ENCODE measurements around the gene FBXO47.
A peak's percentile ranks its signal among the peaks of the same experiment; 100 is the strongest.

The FBXO47 gene

GRCh38 chr17:38906460-38907228 lies 60.6 kb downstream of the FBXO47 start:
- DNase-seq (ENCODE audit: insufficient read length, low spot score) (no peak), FAIRE-seq (no peak)
- TF ChIP-seq TAF1 (IDR thresholded peaks at IDR 0.05; ENCODE audit: low read depth, low read length) (no peak), SPI1 (IDR thresholded peaks at IDR 0.05; ENCODE audit: low read depth, low read length) (no peak), PAX5 (IDR thresholded peaks at IDR 0.05; ENCODE audit: insufficient read depth, low read length, severe bottlenecking) (no peak), POLR2A (IDR thresholded peaks at IDR 0.05; ENCODE audit: low read depth, low read length) (no peak), POU2F2 (IDR thresholded peaks at IDR 0.05; ENCODE audit: low read depth, low read length) (no peak), POLR2AphosphoS5 (IDR thresholded peaks at IDR 0.05; ENCODE audit: low read depth, low read length) (no peak)

GRCh38 chr17:38905375-38905774 lies 61.8 kb downstream of the FBXO47 start:
- DNase-seq (ENCODE audit: insufficient read length, low spot score) (no peak), FAIRE-seq (no peak)
- TF ChIP-seq POU2F2 (IDR thresholded peaks at IDR 0.05; ENCODE audit: low read depth, low read length) = no peak
- TF ChIP-seq SPI1 (IDR thresholded peaks at IDR 0.05; ENCODE audit: low read depth, low read length) = no peak
- TF ChIP-seq POLR2A (IDR thresholded peaks at IDR 0.05; ENCODE audit: low read depth, low read length) = no peak

- DNase-seq (ENCODE audit: insufficient read length, low spot score) = no peak
- FAIRE-seq = no peak
- no peak for TF ChIP-seq TAF1 (IDR thresholded peaks at IDR 0.05; ENCODE audit: low read depth, low read length)
- TF ChIP-seq POLR2AphosphoS5 (IDR thresholded peaks at IDR 0.05; ENCODE audit: low read depth, low read length) = no peak
- no peak for TF ChIP-seq POU2F2 (IDR thresholded peaks at IDR 0.05; ENCODE audit: low read depth, low read length)
- no peak for TF ChIP-seq SPI1 (IDR thresholded peaks at IDR 0.05; ENCODE audit: low read depth, low read length)
- TF ChIP-seq POLR2A (IDR thresholded peaks at IDR 0.05; ENCODE audit: low read depth, low read length) = no peak
- no peak for TF ChIP-seq PAX5 (IDR thresholded peaks at IDR 0.05; ENCODE audit: insufficient read depth, low read length, severe bottlenecking)
Measured at GRCh38 chr17:38904892-38905291, 62.3 kb downstream of the FBXO47 start.

GRCh38 chr17:38903404-38903803 lies 63.8 kb downstream of the FBXO47 start:
- TF ChIP-seq PAX5 (IDR thresholded peaks at IDR 0.05; ENCODE audit: insufficient read depth, low read length, severe bottlenecking) (no peak), TAF1 (IDR thresholded peaks at IDR 0.05; ENCODE audit: low read depth, low read length) (no peak), SPI1 (IDR thresholded peaks at IDR 0.05; ENCODE audit: low read depth, low read length) (no peak), POU2F2 (IDR thresholded peaks at IDR 0.05; ENCODE audit: low read depth, low read length) (no peak), POLR2AphosphoS5 (IDR thresholded peaks at IDR 0.05; ENCODE audit: low read depth, low read length) (no peak), POLR2A (IDR thresholded peaks at IDR 0.05; ENCODE audit: low read depth, low read length) (no peak)
- DNase-seq (ENCODE audit: insufficient read length, low spot score) (no peak), FAIRE-seq (no peak)

GRCh38 chr17:38900978-38901656 lies 66.1 kb downstream of the FBXO47 start:
- TF ChIP-seq POU2F2 (IDR thresholded peaks at IDR 0.05; ENCODE audit: low read depth, low read length) = no peak
- TF ChIP-seq SPI1 (IDR thresholded peaks at IDR 0.05; ENCODE audit: low read depth, low read length) = no peak
- no peak for TF ChIP-seq PAX5 (IDR thresholded peaks at IDR 0.05; ENCODE audit: insufficient read depth, low read length, severe bottlenecking)
- no peak for TF ChIP-seq POLR2A (IDR thresholded peaks at IDR 0.05; ENCODE audit: low read depth, low read length)
- no peak for DNase-seq (ENCODE audit: insufficient read length, low spot score)
- no peak for FAIRE-seq

GRCh38 chr17:38899421-38899820 lies 67.8 kb downstream of the FBXO47 start:
- no peak for DNase-seq (ENCODE audit: insufficient read length, low spot score)
- FAIRE-seq = no peak
- TF ChIP-seq PAX5 (IDR thresholded peaks at IDR 0.05; ENCODE audit: insufficient read depth, low read length, severe bottlenecking) = no peak
- TF ChIP-seq POU2F2 (IDR thresholded peaks at IDR 0.05; ENCODE audit: low read depth, low read length) = no peak
- no peak for TF ChIP-seq TAF1 (IDR thresholded peaks at IDR 0.05; ENCODE audit: low read depth, low read length)
- no peak for TF ChIP-seq SPI1 (IDR thresholded peaks at IDR 0.05; ENCODE audit: low read depth, low read length)
- no peak for TF ChIP-seq POLR2A (IDR thresholded peaks at IDR 0.05; ENCODE audit: low read depth, low read length)
- TF ChIP-seq POLR2AphosphoS5 (IDR thresholded peaks at IDR 0.05; ENCODE audit: low read depth, low read length) = no peak

GRCh38 chr17:38898812-38899348 lies 68.3 kb downstream of the FBXO47 start:
- FAIRE-seq = peak; percentile 99
- TF ChIP-seq POLR2A (IDR thresholded peaks at IDR 0.05; ENCODE audit: low read depth, low read length) (peak; percentile 61), SPI1 (IDR thresholded peaks at IDR 0.05; ENCODE audit: low read depth, low read length) (peak; percentile 54), PAX5 (IDR thresholded peaks at IDR 0.05; ENCODE audit: insufficient read depth, low read length, severe bottlenecking) (no peak), TAF1 (IDR thresholded peaks at IDR 0.05; ENCODE audit: low read depth, low read length) (peak; percentile 22; the same call in 1 of the 2 replicates), POLR2AphosphoS5 (IDR thresholded peaks at IDR 0.05; ENCODE audit: low read depth, low read length) (no peak), POU2F2 (IDR thresholded peaks at IDR 0.05; ENCODE audit: low read depth, low read length) (peak; percentile 13; the same call in 1 of the 2 replicates)
- DNase-seq (ENCODE audit: insufficient read length, low spot score) = peak; percentile 96

GRCh38 chr17:38898291-38898679 lies 68.9 kb downstream of the FBXO47 start:
- TF ChIP-seq SPI1 (IDR thresholded peaks at IDR 0.05; ENCODE audit: low read depth, low read length) = no peak
- no peak for DNase-seq (ENCODE audit: insufficient read length, low spot score)
- no peak for FAIRE-seq

- TF ChIP-seq PAX5 (IDR thresholded peaks at IDR 0.05; ENCODE audit: insufficient read depth, low read length, severe bottlenecking) = no peak
- no peak for TF ChIP-seq TAF1 (IDR thresholded peaks at IDR 0.05; ENCODE audit: low read depth, low read length)
- TF ChIP-seq POU2F2 (IDR thresholded peaks at IDR 0.05; ENCODE audit: low read depth, low read length) = no peak
- TF ChIP-seq POLR2A (IDR thresholded peaks at IDR 0.05; ENCODE audit: low read depth, low read length) = no peak
- no peak for TF ChIP-seq POLR2AphosphoS5 (IDR thresholded peaks at IDR 0.05; ENCODE audit: low read depth, low read length)
- FAIRE-seq = no peak
- no peak for DNase-seq (ENCODE audit: insufficient read length, low spot score)
Measured at GRCh38 chr17:38897671-38898290, 69.4 kb downstream of the FBXO47 start.

All from GM12891 (cell line).